HL-60 (cell line): Measurements from ENCODE around the gene SHISA2.

Experiments
- DNase-seq, 2 experiments: peaks; one replicate each; pipeline ENCODE4 v3.0.0-alpha.2; 2010 to 2020; ENCODE audit warnings: low read depth in 1 of 2, low spot score in 1 of 2
- H3K27ac ChIP-seq: fragments of 250-450 bp; sonication (Bioruptor Pico); replicated peaks from 2 replicates; pipeline ENCODE4 v1.5.1; 2020; ENCODE audit warnings: mild to moderate bottlenecking, moderate library complexity
- H3K27me3 ChIP-seq: fragments of 250-450 bp; sonication (Bioruptor Pico); 2 replicates; pipeline ENCODE4 v1.5.1; 2021; ENCODE audit warnings: mild to moderate bottlenecking, moderate library complexity; ENCODE audit not compliant: insufficient read depth, poor library complexity, severe bottlenecking
- H3K4me3 ChIP-seq: replicated peaks from 2 replicates; pipeline ENCODE4 v1.5.1; 2011; ENCODE audit warnings: mild to moderate bottlenecking, control low read depth, low read length; ENCODE audit not compliant: insufficient read depth
- GABPA ChIP-seq: IDR thresholded peaks from 2 replicates; pipeline ENCODE4 v1.6.1; 2012; ENCODE audit warnings: low read depth
- POLR2AphosphoS5 ChIP-seq: IDR thresholded peaks from 2 replicates; pipeline ENCODE4 v1.6.1; 2012; ENCODE audit warnings: low read depth
- SPI1 ChIP-seq: IDR thresholded peaks from 2 replicates; pipeline ENCODE4 v1.6.1; 2012; ENCODE audit warnings: low read depth, mild to moderate bottlenecking, borderline replicate concordance
- TF ChIP-seq, protein P1 (sequence below): IDR thresholded peaks from one replicate; pipeline ENCODE4 v1.5.1; 2011; ENCODE audit warnings: low read length, control low read depth, inconsistent platforms; ENCODE audit not compliant: insufficient read depth
- TF ChIP-seq, protein P2 (sequence below): IDR thresholded peaks from 2 replicates; pipeline ENCODE4 v1.6.1; 2012; ENCODE audit warnings: low read depth; ENCODE audit not compliant: insufficient replicate concordance

Gene SHISA2

DNA sequence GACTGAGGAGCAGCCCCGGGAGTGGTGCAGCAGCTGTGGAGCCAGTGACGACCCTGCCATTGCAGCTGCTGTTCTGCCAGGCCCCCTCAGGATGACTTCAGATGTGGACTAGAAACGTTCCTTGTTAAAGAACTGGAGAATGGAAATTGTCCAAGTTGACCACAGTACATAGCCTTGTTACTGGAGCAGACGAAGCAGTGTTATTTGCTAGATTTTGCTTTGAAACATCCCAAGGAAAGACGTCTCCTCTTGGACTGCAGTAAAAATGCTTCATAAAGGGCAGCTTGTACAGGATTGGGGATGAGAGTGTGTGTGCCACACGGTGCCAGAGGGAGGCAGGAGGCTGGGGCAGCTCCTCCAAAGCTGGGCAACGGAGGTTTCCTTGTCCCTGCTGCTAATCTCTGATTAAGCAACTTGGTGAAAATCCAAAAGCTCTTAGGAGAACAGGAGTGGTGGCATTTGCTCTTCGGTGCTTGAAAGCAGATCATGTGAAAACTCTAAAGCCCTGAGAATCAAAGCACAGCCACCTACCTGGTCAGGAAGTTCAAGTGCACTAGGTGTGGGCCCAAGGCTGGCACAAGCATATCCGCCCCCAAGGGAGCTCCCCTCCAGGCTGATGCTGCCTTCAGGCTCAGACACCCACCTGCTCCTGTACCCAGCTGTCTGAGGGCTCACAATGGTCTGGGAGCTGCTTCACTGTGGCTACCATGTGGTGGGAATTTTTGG is 34.5 kb downstream of the SHISA2 start:
- Histone ChIP-seq H3K27ac (no peak overlapping the region), H3K4me3 (no peak overlapping the region), H3K27me3 (no peaks in the 10 kb centered on the region)
- DNase-seq: no peak
- TF ChIP-seq SPI1 (no peak), GABPA (no peak), POLR2AphosphoS5 (no peak)
- TF ChIP-seq, protein P1, sequence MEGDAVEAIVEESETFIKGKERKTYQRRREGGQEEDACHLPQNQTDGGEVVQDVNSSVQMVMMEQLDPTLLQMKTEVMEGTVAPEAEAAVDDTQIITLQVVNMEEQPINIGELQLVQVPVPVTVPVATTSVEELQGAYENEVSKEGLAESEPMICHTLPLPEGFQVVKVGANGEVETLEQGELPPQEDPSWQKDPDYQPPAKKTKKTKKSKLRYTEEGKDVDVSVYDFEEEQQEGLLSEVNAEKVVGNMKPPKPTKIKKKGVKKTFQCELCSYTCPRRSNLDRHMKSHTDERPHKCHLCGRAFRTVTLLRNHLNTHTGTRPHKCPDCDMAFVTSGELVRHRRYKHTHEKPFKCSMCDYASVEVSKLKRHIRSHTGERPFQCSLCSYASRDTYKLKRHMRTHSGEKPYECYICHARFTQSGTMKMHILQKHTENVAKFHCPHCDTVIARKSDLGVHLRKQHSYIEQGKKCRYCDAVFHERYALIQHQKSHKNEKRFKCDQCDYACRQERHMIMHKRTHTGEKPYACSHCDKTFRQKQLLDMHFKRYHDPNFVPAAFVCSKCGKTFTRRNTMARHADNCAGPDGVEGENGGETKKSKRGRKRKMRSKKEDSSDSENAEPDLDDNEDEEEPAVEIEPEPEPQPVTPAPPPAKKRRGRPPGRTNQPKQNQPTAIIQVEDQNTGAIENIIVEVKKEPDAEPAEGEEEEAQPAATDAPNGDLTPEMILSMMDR: no peak
- TF ChIP-seq, protein P2, sequence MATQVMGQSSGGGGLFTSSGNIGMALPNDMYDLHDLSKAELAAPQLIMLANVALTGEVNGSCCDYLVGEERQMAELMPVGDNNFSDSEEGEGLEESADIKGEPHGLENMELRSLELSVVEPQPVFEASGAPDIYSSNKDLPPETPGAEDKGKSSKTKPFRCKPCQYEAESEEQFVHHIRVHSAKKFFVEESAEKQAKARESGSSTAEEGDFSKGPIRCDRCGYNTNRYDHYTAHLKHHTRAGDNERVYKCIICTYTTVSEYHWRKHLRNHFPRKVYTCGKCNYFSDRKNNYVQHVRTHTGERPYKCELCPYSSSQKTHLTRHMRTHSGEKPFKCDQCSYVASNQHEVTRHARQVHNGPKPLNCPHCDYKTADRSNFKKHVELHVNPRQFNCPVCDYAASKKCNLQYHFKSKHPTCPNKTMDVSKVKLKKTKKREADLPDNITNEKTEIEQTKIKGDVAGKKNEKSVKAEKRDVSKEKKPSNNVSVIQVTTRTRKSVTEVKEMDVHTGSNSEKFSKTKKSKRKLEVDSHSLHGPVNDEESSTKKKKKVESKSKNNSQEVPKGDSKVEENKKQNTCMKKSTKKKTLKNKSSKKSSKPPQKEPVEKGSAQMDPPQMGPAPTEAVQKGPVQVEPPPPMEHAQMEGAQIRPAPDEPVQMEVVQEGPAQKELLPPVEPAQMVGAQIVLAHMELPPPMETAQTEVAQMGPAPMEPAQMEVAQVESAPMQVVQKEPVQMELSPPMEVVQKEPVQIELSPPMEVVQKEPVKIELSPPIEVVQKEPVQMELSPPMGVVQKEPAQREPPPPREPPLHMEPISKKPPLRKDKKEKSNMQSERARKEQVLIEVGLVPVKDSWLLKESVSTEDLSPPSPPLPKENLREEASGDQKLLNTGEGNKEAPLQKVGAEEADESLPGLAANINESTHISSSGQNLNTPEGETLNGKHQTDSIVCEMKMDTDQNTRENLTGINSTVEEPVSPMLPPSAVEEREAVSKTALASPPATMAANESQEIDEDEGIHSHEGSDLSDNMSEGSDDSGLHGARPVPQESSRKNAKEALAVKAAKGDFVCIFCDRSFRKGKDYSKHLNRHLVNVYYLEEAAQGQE: no peak

DNA sequence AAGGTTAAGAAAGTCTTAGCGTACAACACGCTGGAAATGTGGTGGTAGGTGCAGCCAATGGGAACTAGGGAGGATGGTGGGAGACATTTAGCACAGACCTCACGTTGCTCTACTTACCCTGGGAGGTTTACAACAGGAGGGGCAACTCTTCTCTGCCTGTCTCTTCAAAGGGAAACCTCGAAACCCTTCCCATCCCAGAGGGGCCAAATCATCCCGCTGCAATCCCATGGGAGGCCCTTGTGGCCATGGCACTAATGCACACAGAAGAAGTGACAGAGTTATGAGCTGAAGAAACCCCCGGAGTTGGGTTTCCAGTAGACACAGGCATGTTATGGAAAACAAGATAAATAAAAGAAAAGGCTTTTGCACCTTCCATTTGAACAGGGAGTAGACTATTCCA is 35.6 kb downstream of the SHISA2 start:
- TF ChIP-seq, protein P2: no peak
- TF ChIP-seq SPI1: no peak
- TF ChIP-seq, protein P1: no peak
- no peak for TF ChIP-seq GABPA
- no peak for TF ChIP-seq POLR2AphosphoS5
- peaks cover 4% of the 10 kb centered on the region for H3K27me3 ChIP-seq
- no peak overlapping the region for H3K4me3 ChIP-seq
- H3K27ac ChIP-seq: no peak overlapping the region
- DNase-seq: no peak

- no peak for DNase-seq
- no peak overlapping the region for H3K27ac ChIP-seq
- no peak overlapping the region for H3K4me3 ChIP-seq
- no peak for TF ChIP-seq GABPA
- TF ChIP-seq POLR2AphosphoS5: no peak
- no peak for TF ChIP-seq SPI1
- TF ChIP-seq, protein P2: no peak
- TF ChIP-seq, protein P1: no peak
- H3K27me3 ChIP-seq: peaks cover 4% of the 10 kb centered on the region
Measured at GRCh38 chr13:26015271-26016125, 36.3 kb downstream of the SHISA2 start.
